Fibroblast of lung (primary cell): ENCODE measurements around the gene FMN1. TPM values are rescaled to one million over a fixed set of nuclear protein-coding genes. Genes with fewer than 3 reads are reported as not detected.

ENCODE experiments used
- DNase-seq, 2 donors: peaks; one replicate each; pipeline versions ENCODE4 v3.0.0 to v3.0.0-alpha.2; 2010; ENCODE audit warnings: low read depth in 2 of 2
- H2AFZ ChIP-seq: 2 replicates; pipeline ENCODE4 v1.5.1; 2012; ENCODE audit warnings: low read length, control low read depth, inconsistent platforms
- H3K27ac ChIP-seq: 2 replicates; pipeline ENCODE4 v1.5.1; 2011; ENCODE audit warnings: low read length, control low read depth; ENCODE audit not compliant: insufficient read depth
- H3K27me3 ChIP-seq: 2 replicates; pipeline ENCODE4 v1.5.1; 2011; ENCODE audit warnings: mild to moderate bottlenecking, low read length; ENCODE audit not compliant: control insufficient read depth, insufficient read depth
- H3K36me3 ChIP-seq: 2 replicates; pipeline ENCODE4 v1.5.1; 2011; ENCODE audit warnings: low read length; ENCODE audit not compliant: control insufficient read depth, insufficient read depth
- H3K4me1 ChIP-seq: 2 replicates; pipeline ENCODE4 v1.5.1; 2011; ENCODE audit warnings: low read length; ENCODE audit not compliant: control insufficient read depth, insufficient read depth; ENCODE audit errors: extremely low read depth
- H3K4me2 ChIP-seq: 2 replicates; pipeline ENCODE4 v1.5.1; 2011; ENCODE audit warnings: low read length, control low read depth; ENCODE audit not compliant: insufficient read depth; ENCODE audit errors: extremely low read depth
- H3K4me3 ChIP-seq, 4 experiments: fragments of 200-600 bp in 1 of 4; sonication (generic) in 1 of 4; replicated peaks in 1 of 4; 2 replicates each; pipeline ENCODE4 v1.5.1; 2011 to 2016; ENCODE audit warnings: low read length in 4 of 4, low read depth in 3 of 4, mild to moderate bottlenecking in 3 of 4, control low read depth in 2 of 4, inconsistent platforms in 1 of 4, mixed read lengths in 1 of 4; ENCODE audit not compliant: insufficient read depth in 1 of 4; ENCODE audit errors: control extremely low read depth in 1 of 4
- H3K79me2 ChIP-seq: 2 replicates; pipeline ENCODE4 v1.5.1; 2012; ENCODE audit warnings: mild to moderate bottlenecking, low read length, inconsistent platforms; ENCODE audit not compliant: control insufficient read depth, insufficient read depth
- H3K9ac ChIP-seq: 2 replicates; pipeline ENCODE4 v1.5.1; 2011; ENCODE audit warnings: mild to moderate bottlenecking, low read length, control low read depth; ENCODE audit not compliant: insufficient read depth
- H3K9me3 ChIP-seq: 2 replicates; pipeline ENCODE4 v1.5.1; 2012; ENCODE audit warnings: low read depth, low read length; ENCODE audit not compliant: control insufficient read depth, insufficient read depth
- H4K20me1 ChIP-seq: 2 replicates; pipeline ENCODE4 v1.5.1; 2011; ENCODE audit warnings: low read length; ENCODE audit not compliant: control insufficient read depth, insufficient read depth; ENCODE audit errors: extremely low read depth
- EZH2 ChIP-seq: IDR thresholded peaks from 2 replicates; pipeline ENCODE4 v1.5.1; 2012; ENCODE audit warnings: low read length, control low read depth, mild to moderate bottlenecking; ENCODE audit errors: missing control alignments
- polyA plus RNA-seq, 2 donors: library from polyadenylated mRNA; depleted of rRNA in 1 of 2; stranded (reverse) in 1 of 2; unstranded in 1 of 2; fragments of >200 nt; gene quantifications; 2 replicates each; pipeline ENCODE4 v1.2.1, GENCODE V29; 2011 to 2012; ENCODE audit warnings: missing spikeins in 1 of 2
- total RNA-seq: library from RNA; depleted of rRNA; stranded (reverse); fragments of >200 nt; gene quantifications from 2 replicates; pipeline ENCODE4 v1.2.1, GENCODE V29; 2014
- TF ChIP-seq, protein P1 (sequence below), 2 donors: IDR thresholded peaks in 1 of 2; conservative IDR thresholded peaks in 1 of 2; 1 replicate in 1 of 2; 2 replicates in 1 of 2; pipeline ENCODE4 v1.5.1; 2011 to 2012; ENCODE audit warnings: low read length in 2 of 2, control low read depth in 1 of 2, inconsistent platforms in 1 of 2, low read depth in 1 of 2, mild to moderate bottlenecking in 1 of 2

The FMN1 gene
- total and polyA plus RNA-seq, 2 donors (not counting 1 experiment from before 2014, with no cell fraction given) = 7.5 to 43.8 TPM

DNA sequence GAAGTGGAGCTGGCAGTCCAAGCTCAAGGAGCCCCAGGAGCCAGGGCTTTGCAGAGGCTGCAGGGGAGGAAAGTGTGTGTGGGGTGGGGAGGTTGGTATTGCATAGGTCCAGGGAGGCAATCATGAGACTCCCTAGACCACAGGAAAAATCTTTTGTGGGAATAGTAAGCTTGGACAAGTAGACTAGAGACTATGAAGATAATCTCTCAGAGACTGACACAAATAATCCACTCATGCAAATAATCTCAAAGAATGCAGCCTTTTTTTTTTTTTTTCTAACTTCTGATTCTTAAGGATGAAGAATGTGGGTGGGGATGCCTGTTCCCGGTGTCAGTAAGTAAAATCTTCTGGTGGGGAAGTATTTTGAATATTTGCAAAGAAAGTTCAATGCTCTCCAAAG lies 363.0 kb downstream of the FMN1 start:
- Histone ChIP-seq H2AFZ (no peak overlapping the region), H3K27ac (no peak overlapping the region), H3K4me1 (peaks cover 22% of the 10 kb centered on the region)

DNA sequence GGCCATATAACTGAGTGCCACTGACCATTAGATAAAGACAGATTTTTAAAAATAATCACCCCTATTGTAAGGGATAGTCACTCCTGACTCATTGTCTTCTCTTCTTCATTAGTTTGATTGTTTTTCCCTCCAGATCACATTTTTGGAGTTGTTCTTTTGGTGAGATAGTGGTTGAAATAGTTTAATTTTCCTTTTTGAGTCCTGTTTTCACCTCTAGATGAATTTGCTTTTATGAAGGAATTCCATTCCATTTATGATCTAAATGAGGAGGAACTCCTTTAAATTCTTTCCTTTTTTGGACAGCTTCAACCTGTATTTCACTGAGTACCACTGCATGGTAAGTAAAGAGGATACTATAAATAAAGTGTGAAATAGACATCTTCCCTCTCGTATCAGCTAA lies 364.3 kb downstream of the FMN1 start:
- DNase-seq = no peak
- Histone ChIP-seq H3K4me2 (no peak overlapping the region), H3K4me1 (peaks cover 25% of the 10 kb centered on the region), H3K36me3 (no peaks in the 10 kb centered on the region), H3K9ac (no peak overlapping the region), H3K4me3 (no peak overlapping the region), H4K20me1 (no peaks in the 10 kb centered on the region), H3K79me2 (no peaks in the 10 kb centered on the region), H3K9me3 (no peaks in the 10 kb centered on the region), H2AFZ (no peak overlapping the region), H3K27ac (no peak overlapping the region), H3K27me3 (no peaks in the 10 kb centered on the region)
- no peak for TF ChIP-seq EZH2
- TF ChIP-seq, protein P1, sequence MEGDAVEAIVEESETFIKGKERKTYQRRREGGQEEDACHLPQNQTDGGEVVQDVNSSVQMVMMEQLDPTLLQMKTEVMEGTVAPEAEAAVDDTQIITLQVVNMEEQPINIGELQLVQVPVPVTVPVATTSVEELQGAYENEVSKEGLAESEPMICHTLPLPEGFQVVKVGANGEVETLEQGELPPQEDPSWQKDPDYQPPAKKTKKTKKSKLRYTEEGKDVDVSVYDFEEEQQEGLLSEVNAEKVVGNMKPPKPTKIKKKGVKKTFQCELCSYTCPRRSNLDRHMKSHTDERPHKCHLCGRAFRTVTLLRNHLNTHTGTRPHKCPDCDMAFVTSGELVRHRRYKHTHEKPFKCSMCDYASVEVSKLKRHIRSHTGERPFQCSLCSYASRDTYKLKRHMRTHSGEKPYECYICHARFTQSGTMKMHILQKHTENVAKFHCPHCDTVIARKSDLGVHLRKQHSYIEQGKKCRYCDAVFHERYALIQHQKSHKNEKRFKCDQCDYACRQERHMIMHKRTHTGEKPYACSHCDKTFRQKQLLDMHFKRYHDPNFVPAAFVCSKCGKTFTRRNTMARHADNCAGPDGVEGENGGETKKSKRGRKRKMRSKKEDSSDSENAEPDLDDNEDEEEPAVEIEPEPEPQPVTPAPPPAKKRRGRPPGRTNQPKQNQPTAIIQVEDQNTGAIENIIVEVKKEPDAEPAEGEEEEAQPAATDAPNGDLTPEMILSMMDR (conservative IDR thresholded peaks at IDR 0.05 in 1 of 2, IDR thresholded peaks at IDR 0.05 in 1 of 2; ENCODE audit: low read depth in 1 of 2, low read length in 2 of 2) = no peak

More for the DNA sequence above, 363.0 kb downstream of the FMN1 start:
- H3K27me3 ChIP-seq = no peaks in the 10 kb centered on the region
- H3K36me3 ChIP-seq = no peaks in the 10 kb centered on the region
- H3K4me2 ChIP-seq = no peak overlapping the region
- no peaks in the 10 kb centered on the region for H3K9me3 ChIP-seq
- TF ChIP-seq, protein P1 (conservative IDR thresholded peaks at IDR 0.05 in 1 of 2, IDR thresholded peaks at IDR 0.05 in 1 of 2; ENCODE audit: low read depth in 1 of 2, low read length in 2 of 2) = no peak
- no peak for TF ChIP-seq EZH2
- no peak overlapping the region for H3K9ac ChIP-seq
- no peak overlapping the region for H3K4me3 ChIP-seq
- H3K79me2 ChIP-seq = no peaks in the 10 kb centered on the region
- H4K20me1 ChIP-seq = no peaks in the 10 kb centered on the region
- DNase-seq = peak in 1 of 2 donors; percentile 62

DNA sequence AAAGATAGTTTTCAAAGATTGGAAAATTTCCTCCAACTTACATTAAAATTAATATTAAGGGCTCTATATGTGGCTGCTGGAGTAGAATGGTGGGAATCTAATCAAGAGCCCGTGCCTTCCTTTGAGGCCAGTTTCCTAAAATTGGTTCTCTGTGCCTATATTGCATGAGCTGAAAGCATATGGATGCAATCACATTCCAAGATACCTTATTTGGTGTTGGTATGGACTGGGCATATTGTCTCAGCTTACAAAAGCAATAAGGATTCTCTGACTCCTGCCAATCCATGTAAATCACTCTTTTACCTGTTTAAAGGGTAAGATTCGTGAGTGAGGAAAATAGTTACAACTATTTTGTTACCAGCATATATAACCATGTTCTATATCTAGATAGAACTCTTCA lies 365.1 kb downstream of the FMN1 start:
- no peaks in the 10 kb centered on the region for H3K79me2 ChIP-seq
- TF ChIP-seq, protein P1 (conservative IDR thresholded peaks at IDR 0.05 in 1 of 2, IDR thresholded peaks at IDR 0.05 in 1 of 2; ENCODE audit: low read depth in 1 of 2, low read length in 2 of 2) = no peak
- no peak for TF ChIP-seq EZH2
- no peak overlapping the region for H2AFZ ChIP-seq
- H3K36me3 ChIP-seq = no peaks in the 10 kb centered on the region
- peak in 1 of 2 donors; percentile 23 for DNase-seq
- H3K4me1 ChIP-seq = peaks cover 27% of the 10 kb centered on the region
- H3K9me3 ChIP-seq = no peaks in the 10 kb centered on the region
- no peak overlapping the region for H3K4me2 ChIP-seq
- no peak overlapping the region for H3K4me3 ChIP-seq
- peak overlapping the region; percentile 35 for H3K27ac ChIP-seq
- no peaks in the 10 kb centered on the region for H3K27me3 ChIP-seq
- H4K20me1 ChIP-seq = no peaks in the 10 kb centered on the region
- no peak overlapping the region for H3K9ac ChIP-seq
